NCI-H524 treated with DMSO at 0.1 percent for 48 hours (cell line): ENCODE data around the gene CCDC149.

ENCODE experiments used
- DNase-seq: peaks from one replicate; lab custom pipeline; 2025; lab: John Stamatoyannopoulos, UW

CCDC149 gene

DNA sequence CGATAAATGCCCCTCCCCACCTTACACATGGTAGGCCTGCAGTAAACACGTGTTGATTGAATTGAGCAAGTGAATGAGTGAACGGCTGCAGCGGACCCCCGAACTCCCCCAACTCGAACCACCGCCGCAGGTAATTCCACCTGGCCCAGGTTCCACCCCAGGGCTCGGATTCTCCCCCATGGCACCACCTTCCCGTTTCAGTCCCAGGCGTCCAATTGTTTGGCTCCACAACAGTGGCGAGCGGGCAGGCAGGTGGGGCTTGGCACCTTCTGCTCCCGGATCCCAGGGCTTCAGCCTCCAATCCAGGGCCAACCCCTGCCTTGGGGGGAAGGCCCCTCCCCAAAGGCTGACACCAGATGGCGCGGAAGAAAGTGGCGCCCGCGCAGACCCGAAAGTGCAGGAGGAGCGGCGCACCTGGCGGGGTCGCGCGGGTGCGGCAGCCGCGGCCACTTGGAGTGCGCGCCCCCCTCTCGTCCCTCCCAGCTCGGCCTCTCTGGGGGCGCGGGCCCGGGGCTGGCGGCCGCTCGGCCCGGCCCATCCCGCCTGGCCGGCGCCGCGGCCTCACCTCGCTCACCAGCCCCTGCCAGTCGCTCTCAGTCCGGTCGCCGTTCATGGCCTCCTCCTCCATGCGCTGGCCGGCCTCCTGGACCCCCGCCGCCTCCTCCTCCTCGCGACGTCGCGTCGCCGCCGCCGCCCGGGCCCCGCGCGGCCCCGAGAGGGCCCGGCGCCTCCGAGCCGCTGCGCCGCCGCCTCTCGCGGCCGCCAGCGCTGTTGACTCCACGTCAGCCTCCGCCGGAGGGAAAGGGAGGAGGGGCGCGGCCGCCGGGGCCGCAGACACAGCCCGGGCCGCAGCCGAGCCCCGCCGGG lies at the start of gene CCDC149:
Gene CCDC149 (minus strand): TSS at position 791 of the 867 bp plus-strand sequence. CDS start 178 bp downstream, at position 613.
- peak; percentile 47 for DNase-seq

DNA sequence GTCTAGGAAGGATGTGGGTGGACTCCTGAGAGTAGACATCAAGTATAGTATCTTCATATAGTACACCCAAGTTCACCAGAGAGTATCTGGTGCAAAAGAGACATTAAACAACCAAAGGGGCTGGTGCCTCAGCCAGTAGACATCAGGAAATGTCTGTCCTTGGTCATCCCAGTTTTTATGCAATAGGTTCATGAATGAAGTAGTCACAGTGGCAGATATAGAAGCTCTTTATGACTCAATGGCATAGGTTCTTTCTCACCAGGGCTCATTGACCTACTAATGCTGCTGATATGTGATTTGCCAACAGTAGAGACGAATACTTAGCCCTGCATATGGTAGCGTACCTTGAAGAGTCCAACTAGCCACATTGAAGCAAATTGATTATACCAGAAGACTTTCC lies 45.0 kb upstream of the CCDC149 start:
- no peak for DNase-seq

DNA sequence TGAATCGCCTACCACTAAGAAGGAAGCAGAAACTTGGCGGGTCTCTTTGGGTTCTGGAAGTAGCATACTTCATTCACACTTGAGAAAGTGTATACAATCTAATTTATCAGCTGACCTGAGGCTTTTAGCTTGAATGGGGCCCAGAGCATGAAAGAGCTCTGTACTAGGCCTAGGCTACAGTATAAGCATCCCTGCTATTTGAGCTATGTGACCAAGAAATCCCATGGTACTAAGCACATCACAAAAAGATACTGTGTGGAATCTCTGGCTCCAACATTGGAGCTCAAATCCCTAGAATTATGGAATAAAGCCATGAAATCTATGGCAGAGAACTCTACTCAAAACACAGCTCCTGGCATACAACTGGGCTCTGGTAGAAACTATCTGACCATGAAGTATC lies 43.9 kb upstream of the CCDC149 start:
- no peak for DNase-seq

DNA sequence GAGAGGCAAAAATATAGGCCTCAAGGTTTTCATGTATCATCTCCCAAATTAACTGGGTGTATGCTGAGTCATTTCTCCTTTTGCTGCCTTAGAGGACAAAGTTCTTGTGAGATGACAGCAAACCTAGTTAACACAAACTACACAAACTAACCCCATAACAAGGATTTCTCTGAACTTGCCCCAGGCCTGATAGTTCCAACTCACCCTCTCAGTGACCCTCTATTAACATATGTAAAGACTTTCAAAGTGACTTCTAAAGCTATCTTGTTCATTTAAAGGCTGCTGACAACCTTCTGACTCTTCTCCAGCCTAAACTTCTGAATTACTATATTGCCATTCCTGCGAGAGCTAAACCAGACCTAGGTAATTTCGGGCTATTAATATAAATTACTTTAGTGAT lies 43.2 kb upstream of the CCDC149 start:
- DNase-seq: no peak

DNA sequence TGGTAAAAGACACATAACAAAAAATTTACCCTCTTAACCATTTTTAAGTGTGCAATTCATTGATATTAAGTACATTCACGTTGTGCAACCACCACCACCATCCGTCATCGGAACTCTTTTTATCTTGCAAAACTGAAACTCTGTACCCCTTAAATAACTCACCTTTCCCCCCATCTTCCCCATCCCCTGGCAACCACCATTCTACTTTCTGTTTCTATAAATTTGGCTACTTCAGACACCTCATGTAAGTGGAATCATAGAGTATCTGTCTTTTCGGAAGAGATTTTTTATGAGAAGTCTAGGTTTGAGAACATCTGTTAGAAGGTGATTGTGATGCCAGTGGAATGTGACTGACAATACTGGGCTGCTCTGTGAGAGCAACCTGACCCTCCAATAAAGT lies 39.8 kb upstream of the CCDC149 start:
- DNase-seq: no peak

DNA sequence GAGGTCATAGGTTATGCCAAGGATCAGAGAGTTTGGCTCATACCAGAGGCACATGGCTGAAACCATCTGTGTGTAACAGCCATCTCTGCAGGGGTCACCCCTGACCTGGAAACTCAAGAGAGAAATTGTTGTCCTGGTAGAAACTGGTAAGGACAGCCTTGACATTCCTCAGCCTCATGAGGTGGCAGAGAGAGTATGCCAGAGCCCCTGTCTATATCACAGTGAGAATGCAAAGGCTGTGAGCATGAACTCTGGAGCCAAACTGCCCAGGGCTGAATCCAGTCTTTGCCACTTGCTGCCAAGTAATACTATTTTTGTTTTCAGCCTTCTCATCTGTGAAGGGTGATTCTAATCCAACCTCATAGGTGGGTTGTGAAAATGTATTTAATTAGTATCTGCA lies 37.1 kb upstream of the CCDC149 start:
- no peak for DNase-seq

DNA sequence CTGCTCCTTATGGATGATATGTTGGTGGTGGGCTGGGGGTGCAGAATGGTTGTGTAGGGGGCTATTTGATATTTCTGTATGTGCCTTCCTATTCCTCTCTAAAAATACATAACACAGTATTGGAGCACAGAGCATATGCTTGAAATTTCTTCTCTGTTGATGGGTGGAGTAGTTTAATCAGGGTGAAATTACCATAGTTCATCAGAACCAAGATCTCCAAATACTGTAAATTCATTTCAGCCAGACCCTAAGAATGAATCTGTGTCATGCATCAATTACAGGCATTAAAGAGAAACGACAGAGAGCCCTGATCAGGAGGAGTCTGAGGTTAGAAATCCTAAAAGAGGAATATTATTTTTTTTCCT lies 25.1 kb upstream of the CCDC149 start:
- no peak for DNase-seq

DNA sequence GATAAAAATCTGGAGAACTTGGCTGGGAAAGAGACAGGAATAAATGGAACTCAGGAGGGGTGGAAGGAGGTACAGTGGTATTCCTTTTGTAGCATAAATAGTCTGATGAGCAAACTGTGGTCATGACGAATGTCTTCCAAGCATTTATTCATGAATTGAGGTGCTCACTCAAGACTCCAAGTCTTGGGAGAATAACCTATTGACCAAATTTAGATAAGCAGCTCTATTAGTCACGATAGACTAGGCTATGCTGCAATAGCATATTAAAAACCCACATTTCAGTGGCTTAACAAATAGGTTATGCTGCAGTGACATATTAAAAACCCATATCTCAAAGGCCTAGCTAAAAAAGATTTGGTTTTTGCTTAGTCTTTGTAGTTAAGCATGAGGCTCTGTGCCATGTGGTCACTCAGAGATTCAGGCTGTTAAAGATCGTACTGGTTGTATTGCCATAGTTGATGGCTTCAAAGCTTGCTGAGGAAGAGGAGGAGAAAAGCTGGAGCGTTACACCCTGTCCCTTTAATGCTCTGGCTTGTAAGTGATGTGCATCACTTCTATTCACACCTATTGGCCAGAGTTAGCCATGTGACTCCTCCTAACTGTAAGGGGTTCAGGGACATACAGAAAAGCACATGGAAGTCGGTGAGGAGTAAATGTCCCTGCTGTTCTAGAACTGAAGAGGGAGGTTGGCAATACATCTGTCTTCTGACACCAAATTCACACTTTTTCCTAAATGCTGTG lies 24.5 kb upstream of the CCDC149 start:
- DNase-seq: no peak

DNA sequence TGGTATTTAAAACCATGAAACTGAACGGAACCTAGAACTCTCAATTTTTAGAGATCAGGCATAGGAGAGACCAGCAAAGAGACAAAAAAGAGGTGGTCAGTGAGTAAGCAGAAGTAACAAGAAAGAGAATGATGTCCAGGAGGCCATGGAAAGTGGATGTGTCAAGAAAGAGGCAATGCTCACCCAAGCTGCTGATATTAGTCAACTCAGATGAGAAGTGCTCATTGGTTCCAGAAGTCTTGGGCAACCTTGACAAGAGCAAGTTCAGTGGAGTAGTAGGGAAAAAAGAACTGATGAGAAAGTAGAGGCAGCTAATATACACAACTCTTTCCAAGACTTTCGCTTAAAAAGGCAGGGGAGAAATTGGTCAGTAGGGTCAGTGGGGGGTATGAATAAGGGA lies 23.0 kb upstream of the CCDC149 start:
- DNase-seq: no peak

DNA sequence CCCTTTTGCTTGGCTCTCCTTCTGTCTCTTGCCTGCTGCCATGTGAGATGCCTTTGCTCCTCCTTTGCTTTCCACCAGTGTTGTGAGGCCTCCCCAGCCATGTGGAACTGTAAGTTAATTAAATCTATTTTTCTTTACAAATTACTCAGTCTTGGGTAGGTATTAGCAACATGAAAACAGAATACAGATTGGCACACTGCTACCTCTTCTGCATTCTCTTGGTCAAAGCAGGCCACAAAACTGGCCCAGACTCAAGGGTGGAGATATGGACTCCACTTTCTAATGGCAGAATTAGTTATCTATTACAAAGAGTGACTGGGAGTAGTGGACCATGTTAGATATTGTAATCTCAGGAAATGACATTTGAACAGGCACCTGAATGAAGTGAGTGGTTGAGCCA lies 21.5 kb upstream of the CCDC149 start:
- no peak for DNase-seq

DNA sequence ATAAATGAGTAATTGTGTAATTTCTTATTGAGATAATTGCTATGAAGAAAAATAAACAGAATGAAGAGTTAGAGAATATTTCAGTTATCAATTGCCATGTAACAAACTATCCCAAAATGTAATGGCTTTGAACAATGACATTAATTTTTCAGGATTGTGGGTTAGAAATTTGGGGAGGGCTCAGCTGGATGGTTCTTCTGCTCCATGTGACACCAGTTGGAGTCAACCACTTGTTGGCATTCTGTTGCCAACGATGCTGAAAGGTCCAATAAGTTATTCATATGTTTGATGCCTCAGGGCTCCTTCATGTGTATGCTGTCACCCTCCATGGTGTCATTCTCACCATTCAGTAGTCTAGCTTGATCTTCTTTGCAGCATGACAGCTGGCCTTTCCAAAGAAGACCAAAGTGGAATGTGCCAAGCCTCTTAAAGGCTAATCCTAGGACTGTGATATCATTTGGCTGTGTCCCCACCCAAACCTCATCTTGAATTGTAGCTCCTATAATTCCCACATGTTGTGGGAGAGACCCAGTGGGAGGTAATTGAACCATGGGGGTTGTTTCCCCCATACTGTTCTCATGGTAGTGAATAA lies 20.9 kb upstream of the CCDC149 start:
- DNase-seq: peak; percentile 3

DNA sequence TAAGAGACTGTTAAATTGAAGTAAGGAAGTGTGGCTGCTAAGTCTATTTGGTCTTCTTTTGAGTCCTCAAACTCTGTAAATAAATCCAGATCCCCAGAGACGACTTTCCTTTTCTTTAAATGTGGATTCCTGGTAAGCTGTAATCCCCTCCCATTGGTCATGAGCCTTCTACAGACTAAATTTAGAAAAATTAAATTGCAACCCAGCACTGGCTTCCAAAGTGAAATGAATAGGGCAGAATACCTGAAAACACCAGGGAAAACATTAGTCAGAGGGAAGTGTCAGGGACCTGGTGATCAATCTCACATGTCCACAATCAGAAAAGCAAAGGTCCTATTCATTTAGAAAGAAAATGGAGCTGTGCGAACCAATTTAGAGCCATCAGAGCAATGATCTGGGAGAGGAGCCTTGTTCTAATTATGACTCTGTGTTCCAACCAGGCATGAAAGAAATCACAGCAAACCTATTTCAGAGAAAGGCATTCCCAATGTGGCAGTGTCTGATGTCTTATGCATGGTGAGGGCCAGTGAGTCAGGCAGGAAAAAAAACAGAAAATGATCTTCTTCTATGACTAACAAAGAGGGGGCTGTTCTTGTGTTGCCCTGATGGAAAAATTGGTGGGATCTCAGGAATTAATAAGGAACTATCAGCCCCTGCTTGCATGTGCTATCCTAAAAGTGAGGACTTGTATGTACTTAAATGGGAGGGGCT lies 19.8 kb upstream of the CCDC149 start:
- no peak for DNase-seq

DNA sequence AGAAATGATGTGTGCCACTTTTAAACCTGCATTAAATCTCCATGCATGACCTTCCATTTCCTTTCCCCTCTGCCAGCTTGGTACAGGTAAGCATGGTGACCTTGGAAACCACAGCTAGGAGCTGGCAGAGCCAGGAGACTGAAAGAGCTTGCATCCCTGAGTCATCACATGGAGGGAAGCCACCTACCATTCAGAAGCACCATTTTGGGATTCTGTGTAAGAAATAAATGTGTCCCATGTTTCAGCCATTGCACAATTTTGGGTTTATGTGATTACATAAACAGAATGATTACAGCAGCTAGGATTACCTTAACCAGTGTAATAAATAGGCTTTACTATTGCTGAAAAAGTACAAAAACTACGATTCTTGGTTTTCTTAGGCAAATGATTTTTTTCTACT lies 17.3 kb upstream of the CCDC149 start:
- no peak for DNase-seq

DNA sequence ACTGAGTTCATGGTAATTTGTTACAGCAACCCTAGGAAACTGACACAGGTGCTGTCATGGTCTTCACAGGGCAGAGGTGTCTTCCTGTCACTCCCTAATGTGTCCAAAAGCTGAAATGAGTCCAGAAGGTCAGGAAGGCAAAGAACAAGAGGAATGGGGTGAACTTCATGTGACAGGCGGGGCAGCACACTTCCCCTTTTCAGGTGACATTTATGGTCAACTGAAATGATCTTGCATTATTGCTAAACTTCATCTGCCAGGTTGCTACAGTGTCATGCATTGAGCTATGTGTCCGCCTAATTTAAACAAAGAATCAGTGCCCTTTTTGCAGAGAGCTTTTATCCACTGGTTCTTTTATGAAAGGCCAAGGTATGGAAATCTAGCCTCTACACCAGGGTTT lies 15.9 kb upstream of the CCDC149 start:
- no peak for DNase-seq

DNA sequence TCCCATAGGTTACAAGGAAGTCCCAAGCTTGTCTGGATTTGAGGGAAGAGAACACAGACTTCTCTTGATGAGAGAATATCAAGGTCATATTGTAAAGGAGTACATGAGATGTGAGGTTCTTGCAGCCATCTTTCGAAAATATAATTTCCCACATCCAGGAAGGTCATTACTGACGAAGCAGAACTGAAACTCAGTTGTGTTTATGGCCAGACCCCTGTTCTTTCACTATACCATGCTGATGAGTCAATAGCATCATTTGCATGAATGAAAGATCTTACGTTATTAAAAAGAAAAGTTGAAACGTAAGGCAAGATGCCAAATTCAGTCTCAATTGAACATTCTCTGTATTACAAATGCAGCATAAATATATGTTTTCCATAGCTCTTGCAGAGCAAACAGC lies 14.2 kb upstream of the CCDC149 start:
- no peak for DNase-seq

DNA sequence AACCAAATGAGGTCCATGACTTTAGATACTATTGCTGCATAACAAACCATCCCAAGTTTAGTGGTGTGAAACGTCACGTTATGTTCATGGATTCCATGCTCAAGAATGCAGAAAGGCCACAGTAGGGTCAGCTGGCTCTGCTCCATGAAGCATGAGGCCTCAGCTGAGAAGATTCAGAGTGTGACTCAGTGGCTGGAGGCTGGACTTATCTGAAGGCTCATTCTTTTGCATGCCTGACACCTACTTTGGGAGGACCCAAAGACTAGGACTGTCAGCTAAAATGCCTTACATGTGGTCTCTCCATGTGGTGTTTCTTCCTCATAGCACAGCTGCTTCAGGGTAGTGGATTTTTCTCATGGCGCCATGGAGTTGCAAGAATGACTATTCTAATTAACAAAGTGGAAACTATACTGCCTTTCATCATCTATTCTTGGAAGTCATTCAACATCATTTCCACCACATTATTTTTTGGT lies 11.5 kb upstream of the CCDC149 start:
- no peak for DNase-seq

DNA sequence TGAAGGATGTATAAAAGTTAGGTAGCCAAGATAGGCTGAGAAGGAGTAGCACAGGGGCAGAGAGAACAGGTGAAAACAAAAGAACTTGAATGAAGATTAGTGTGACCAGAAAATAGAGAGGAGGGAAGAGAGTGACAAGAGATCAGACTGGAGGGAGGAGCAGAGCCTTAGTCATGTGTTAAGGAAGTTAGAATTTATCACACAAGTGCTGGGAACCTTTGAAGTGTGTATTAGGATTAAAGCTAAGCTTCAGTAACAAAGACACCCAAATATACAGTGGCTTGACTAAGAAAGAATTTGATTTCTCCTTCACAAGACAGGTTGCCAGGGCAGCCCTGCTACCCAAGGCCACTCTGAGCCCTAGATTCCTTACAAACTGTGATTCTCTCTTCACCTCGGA lies 10.7 kb upstream of the CCDC149 start:
- no peak for DNase-seq

DNA sequence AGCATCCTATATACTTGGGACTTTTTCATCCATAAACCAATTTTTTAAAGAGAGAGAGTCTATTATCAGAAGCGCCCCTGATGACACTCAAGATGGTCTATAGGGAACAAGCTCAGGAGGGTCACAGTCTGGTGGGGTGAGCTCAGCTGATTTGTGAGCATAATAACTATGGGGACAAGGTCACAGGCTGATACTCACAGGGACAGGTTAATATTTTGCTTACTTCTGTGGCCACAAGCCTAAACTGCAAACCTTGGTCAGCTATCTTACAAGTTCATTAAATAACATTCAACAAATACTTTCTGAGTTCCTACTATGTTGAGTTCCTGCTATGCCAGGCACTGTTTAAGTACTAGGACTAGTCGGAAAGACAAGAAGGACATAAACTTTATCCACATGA lies 10.2 kb upstream of the CCDC149 start:
- no peak for DNase-seq

DNA sequence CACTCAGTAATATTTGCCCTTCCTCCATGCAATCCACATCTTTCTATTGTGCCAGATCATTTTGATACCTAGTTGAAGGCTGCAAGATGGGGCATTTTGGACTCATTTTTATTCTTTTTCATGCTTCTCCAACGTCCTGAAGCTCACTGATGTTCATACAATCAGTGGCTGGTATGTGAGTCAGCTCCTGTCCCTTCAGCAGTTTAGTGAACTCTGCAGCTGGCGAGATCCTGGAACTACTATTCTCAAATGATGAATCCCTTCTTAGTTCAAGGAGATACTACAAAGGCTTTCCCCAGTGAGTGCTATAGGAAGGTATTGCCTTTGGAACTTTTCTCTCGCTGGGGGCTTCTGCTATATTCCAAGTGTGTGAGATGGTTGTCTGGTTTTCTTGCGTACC lies 9.6 kb upstream of the CCDC149 start:
- DNase-seq: no peak

DNA sequence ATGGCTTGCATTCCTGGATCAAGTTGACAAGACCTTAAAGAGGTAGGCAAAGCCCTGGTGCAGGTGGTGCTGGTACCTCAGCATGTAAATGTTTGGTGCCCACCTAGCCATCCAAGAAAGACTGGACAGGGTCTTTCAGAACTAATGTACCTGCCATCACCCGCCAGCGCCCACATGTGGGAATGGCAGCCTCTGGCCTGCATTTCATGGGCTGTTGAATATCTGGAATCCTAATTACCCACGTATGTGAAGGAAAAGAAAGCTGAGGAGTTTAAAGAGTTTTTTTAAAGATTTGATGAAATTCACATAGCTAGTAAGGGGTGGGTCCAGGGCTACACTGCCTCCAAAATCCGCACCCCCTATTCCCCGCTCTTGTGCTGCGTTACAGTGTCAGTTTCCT lies 8.6 kb upstream of the CCDC149 start:
- no peak for DNase-seq

DNA sequence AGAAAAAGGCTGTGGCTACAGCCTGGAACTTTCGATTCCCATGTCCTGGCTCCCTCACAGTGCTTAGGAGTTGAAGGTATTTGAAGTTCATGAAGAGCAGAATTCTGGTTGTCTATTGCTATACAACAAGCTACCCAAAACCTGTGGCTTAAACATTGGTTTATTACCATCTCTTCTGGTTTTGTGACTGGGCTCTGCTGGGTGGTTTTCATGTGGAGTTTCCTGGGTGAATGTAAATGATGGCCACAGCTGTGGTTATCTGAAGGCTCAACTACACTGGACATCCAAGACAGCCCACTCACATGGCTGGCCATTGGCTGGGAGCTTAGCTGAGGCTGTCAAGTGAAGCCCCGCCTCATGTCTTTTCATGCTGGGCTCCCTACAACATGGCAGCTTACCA lies 7.2 kb upstream of the CCDC149 start:
- no peak for DNase-seq

DNA sequence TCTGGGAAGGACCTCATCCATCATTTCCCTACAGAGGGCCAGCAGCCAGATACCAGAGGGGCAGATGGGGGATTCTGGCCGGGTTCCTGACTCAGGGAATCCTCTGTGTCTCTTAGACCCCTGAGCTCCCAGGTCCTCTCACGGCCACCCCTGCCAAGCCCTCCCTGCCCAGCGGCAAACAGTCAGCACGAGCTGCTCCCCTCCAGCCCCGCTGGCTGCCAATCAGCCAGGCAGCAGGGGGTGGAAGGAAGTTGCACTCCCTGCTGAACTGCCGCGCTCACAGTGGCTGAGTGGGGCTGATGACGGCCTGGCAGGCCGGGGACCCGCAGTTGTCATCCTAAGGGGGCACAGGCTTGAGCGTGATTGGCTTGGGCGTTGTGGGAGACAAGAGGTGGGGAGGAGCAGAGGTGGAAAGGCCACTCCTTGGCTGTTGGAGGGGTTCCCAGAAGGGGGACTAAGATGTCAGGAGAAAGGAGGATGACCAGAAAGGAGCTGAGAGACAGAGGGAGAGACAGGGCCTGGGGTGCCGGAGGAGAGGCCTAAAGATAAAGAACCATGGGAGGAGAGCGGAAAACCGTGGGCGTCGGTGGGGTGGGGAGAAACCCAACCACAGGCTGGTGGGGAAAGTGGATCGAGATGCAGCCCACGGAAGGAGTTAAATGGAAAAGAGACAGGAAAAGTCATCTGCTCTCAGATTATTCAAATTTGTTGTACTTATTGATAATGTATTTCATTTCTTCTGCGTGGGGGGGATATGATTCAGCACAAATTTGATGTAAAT lies 4.4 kb upstream of the CCDC149 start:
- DNase-seq: no peak
